Measurements from ENCODE around the gene PRKCQ. TPM values are rescaled to one million over a fixed set of nuclear protein-coding genes. Genes with fewer than 3 reads are reported as not detected.

PRKCQ gene
- total RNA-seq, 1 experiment from 2014 or later = 12.1 TPM

DNA sequence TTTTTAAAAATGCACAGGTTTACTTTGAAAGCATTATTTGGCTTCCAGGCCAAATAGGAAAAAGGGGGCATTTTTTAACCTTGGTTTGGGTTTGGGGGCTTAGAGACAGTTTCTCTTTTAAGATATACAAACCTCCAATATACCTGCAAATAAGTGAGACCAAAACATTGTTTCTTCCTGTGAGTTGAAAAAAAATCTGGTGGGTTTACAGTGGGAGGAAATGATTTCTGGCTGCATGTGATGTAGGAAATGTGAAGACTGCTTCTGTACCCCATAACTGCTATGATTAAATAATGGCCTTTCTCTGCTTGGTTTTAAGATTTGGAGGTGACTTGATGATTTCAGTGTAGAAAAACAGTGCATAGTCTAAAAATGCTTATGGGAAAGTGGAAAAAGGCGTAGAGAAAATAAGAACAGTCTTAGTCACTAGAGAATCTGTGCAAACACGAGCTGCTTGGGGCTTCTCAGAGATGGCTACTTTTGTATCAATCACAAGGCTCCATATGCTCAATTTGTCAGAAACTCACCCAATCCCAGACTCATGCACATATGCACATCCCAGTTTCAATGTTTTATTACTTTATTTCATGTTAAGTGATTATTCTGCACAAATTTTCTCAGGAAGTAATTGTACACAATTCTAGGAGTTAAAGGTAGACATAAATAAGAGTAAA is 22.1 kb upstream of the PRKCQ start:
- Histone ChIP-seq H2BK5ac (ENCODE audit: insufficient read length, low read length) (no peak overlapping the region), H3K9me3 (ENCODE audit: control insufficient read depth, low read depth, low read length) (no peaks in the 10 kb centered on the region), H3K18ac (ENCODE audit: insufficient read length, low read depth, low read length) (no peak overlapping the region), H2BK12ac (ENCODE audit: insufficient read length, low read depth, low read length) (no peak overlapping the region), H3K9ac (ENCODE audit: extremely low read depth, insufficient read length, low read length) (no peak overlapping the region), H3K79me1 (ENCODE audit: insufficient read depth, low read depth, low read length, poor library complexity, severe bottlenecking) (no peaks in the 10 kb centered on the region), H3K23me2 (ENCODE audit: insufficient read length, low read depth, low read length, poor library complexity, severe bottlenecking) (no peaks in the 10 kb centered on the region), H2AK5ac (ENCODE audit: insufficient read length, low read length) (no peak overlapping the region), H3T11ph (ENCODE audit: low read length) (no peak overlapping the region), H3K79me2 (ENCODE audit: insufficient read depth, low read length) (no peaks in the 10 kb centered on the region), H3K23ac (ENCODE audit: insufficient read length, low read depth, low read length) (no peak overlapping the region), H3K27ac (ENCODE audit: insufficient read length, low read depth, low read length) (no peak overlapping the region), H2AFZ (ENCODE audit: low read length) (no peak overlapping the region), H4K5ac (ENCODE audit: insufficient read length, low read depth, low read length) (no peak overlapping the region), H3K4me1 (ENCODE audit: insufficient read depth, low read length) (peaks cover 4% of the 10 kb centered on the region; the same call in 1 of the 2 replicates), H3K56ac (ENCODE audit: insufficient read length, low read depth, low read length) (no peak overlapping the region), H4K20me1 (ENCODE audit: control insufficient read depth, insufficient read depth, insufficient read length) (no peaks in the 10 kb centered on the region), H2BK15ac (ENCODE audit: low read depth, low read length) (no peak overlapping the region), H2BK120ac (ENCODE audit: low read depth, low read length, poor library complexity, severe bottlenecking) (no peak overlapping the region), H3K4me2 (ENCODE audit: insufficient read depth, insufficient read length, low read length) (no peak overlapping the region), H2BK20ac (ENCODE audit: low read depth, low read length, poor library complexity, severe bottlenecking) (no peak overlapping the region), H4K91ac (ENCODE audit: insufficient read length, low read depth, low read length) (no peak overlapping the region), H3K27me3 (ENCODE audit: insufficient read depth, low read length) (no peaks in the 10 kb centered on the region), H3K4ac (ENCODE audit: low read depth, low read length) (no peak overlapping the region), H3K14ac (ENCODE audit: insufficient read depth, low read length) (no peak overlapping the region), H4K8ac (replicated peaks; ENCODE audit: insufficient read length, low read depth, low read length) (no peak overlapping the region)
- peaks cover 12 to 16% of the 10 kb centered on the region in 2 experiments for H3K4me1 Mint-ChIP-seq
- H3K27me3 Mint-ChIP-seq (ENCODE audit: low read depth) = no peaks in the 10 kb centered on the region; the same call in 1 of the 2 replicates
- TF ChIP-seq, protein P1, sequence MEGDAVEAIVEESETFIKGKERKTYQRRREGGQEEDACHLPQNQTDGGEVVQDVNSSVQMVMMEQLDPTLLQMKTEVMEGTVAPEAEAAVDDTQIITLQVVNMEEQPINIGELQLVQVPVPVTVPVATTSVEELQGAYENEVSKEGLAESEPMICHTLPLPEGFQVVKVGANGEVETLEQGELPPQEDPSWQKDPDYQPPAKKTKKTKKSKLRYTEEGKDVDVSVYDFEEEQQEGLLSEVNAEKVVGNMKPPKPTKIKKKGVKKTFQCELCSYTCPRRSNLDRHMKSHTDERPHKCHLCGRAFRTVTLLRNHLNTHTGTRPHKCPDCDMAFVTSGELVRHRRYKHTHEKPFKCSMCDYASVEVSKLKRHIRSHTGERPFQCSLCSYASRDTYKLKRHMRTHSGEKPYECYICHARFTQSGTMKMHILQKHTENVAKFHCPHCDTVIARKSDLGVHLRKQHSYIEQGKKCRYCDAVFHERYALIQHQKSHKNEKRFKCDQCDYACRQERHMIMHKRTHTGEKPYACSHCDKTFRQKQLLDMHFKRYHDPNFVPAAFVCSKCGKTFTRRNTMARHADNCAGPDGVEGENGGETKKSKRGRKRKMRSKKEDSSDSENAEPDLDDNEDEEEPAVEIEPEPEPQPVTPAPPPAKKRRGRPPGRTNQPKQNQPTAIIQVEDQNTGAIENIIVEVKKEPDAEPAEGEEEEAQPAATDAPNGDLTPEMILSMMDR (conservative IDR thresholded peaks at IDR 0.05) = no peak
- WGBS (ENCODE audit: extremely low coverage, insufficient read length, low lambda C conversion rate) = no CpG with 5 or more reads among the region's 2 CpGs
- H3K9me3 Mint-ChIP-seq = peaks cover 5 to 13% of the 10 kb centered on the region in 2 experiments; a peak in 3 of 5 replicates
- no peak overlapping the region for H3K27ac Mint-ChIP-seq
- H3K4me3 Mint-ChIP-seq = no peak overlapping the region
- H3K36me3 Mint-ChIP-seq (ENCODE audit: insufficient read depth in 1 of 3, low read depth in 3 of 3) = peaks cover 5 to 13% (median 6%) of the 10 kb centered on the region in 3 experiments; a peak in 4 of 7 replicates
- DNase-seq = no peak
